ENCODE results near the gene SGPP1. TPM values are rescaled to one million over a fixed set of nuclear protein-coding genes. Genes with fewer than 3 reads are reported as not detected.

Gene SGPP1
- total and polyA plus RNA-seq, 2 donors (not counting 1 experiment from before 2014, with no cell fraction given): 25.8 to 42.1 TPM

- Histone ChIP-seq H3K4me1 (ENCODE audit: control insufficient read depth, extremely low read depth, insufficient read depth, low read length) (no peaks in the 10 kb centered on the region), H3K27ac (ENCODE audit: insufficient read depth, low read length) (no peak overlapping the region), H3K9me3 (ENCODE audit: control insufficient read depth, insufficient read depth, low read depth, low read length) (no peaks in the 10 kb centered on the region), H3K4me2 (ENCODE audit: extremely low read depth, insufficient read depth, low read length) (no peak overlapping the region), H4K20me1 (ENCODE audit: control insufficient read depth, extremely low read depth, insufficient read depth, low read length) (no peaks in the 10 kb centered on the region), H3K9ac (ENCODE audit: insufficient read depth, low read length) (no peak overlapping the region), H3K27me3 (ENCODE audit: control insufficient read depth, insufficient read depth, low read length) (no peaks in the 10 kb centered on the region), H3K4me3 (replicated peaks in 1 of 4; ENCODE audit: control extremely low read depth in 1 of 4, insufficient read depth in 1 of 4, low read depth in 3 of 4, low read length in 4 of 4) (no peak overlapping the region), H3K79me2 (ENCODE audit: control insufficient read depth, insufficient read depth, low read length) (no peaks in the 10 kb centered on the region), H3K36me3 (ENCODE audit: control insufficient read depth, insufficient read depth, low read length) (no peaks in the 10 kb centered on the region), H2AFZ (ENCODE audit: low read length) (no peak overlapping the region)
- no peak for DNase-seq (ENCODE audit: low read depth in 2 of 2)
- TF ChIP-seq EZH2 (IDR thresholded peaks at IDR 0.05; ENCODE audit: low read length, missing control alignments): no peak
- TF ChIP-seq, protein P1, sequence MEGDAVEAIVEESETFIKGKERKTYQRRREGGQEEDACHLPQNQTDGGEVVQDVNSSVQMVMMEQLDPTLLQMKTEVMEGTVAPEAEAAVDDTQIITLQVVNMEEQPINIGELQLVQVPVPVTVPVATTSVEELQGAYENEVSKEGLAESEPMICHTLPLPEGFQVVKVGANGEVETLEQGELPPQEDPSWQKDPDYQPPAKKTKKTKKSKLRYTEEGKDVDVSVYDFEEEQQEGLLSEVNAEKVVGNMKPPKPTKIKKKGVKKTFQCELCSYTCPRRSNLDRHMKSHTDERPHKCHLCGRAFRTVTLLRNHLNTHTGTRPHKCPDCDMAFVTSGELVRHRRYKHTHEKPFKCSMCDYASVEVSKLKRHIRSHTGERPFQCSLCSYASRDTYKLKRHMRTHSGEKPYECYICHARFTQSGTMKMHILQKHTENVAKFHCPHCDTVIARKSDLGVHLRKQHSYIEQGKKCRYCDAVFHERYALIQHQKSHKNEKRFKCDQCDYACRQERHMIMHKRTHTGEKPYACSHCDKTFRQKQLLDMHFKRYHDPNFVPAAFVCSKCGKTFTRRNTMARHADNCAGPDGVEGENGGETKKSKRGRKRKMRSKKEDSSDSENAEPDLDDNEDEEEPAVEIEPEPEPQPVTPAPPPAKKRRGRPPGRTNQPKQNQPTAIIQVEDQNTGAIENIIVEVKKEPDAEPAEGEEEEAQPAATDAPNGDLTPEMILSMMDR (conservative IDR thresholded peaks at IDR 0.05 in 1 of 2, IDR thresholded peaks at IDR 0.05 in 1 of 2; ENCODE audit: low read depth in 1 of 2, low read length in 2 of 2): no peak
These were observed 55.9 kb downstream of the SGPP1 start for GRCh38 chr14:63671987-63672386.

- Histone ChIP-seq H3K36me3 (ENCODE audit: control insufficient read depth, insufficient read depth, low read length) (no peaks in the 10 kb centered on the region), H3K27me3 (ENCODE audit: control insufficient read depth, insufficient read depth, low read length) (no peaks in the 10 kb centered on the region), H4K20me1 (ENCODE audit: control insufficient read depth, extremely low read depth, insufficient read depth, low read length) (no peaks in the 10 kb centered on the region), H3K9me3 (ENCODE audit: control insufficient read depth, insufficient read depth, low read depth, low read length) (no peaks in the 10 kb centered on the region), H3K4me1 (ENCODE audit: control insufficient read depth, extremely low read depth, insufficient read depth, low read length) (no peaks in the 10 kb centered on the region), H3K4me2 (ENCODE audit: extremely low read depth, insufficient read depth, low read length) (no peak overlapping the region), H3K27ac (ENCODE audit: insufficient read depth, low read length) (no peak overlapping the region), H2AFZ (ENCODE audit: low read length) (no peak overlapping the region), H3K4me3 (replicated peaks in 1 of 4; ENCODE audit: control extremely low read depth in 1 of 4, insufficient read depth in 1 of 4, low read depth in 3 of 4, low read length in 4 of 4) (no peak overlapping the region), H3K9ac (ENCODE audit: insufficient read depth, low read length) (no peak overlapping the region), H3K79me2 (ENCODE audit: control insufficient read depth, insufficient read depth, low read length) (no peaks in the 10 kb centered on the region)
- DNase-seq (ENCODE audit: low read depth in 2 of 2): no peak
- no peak for TF ChIP-seq EZH2 (IDR thresholded peaks at IDR 0.05; ENCODE audit: low read length, missing control alignments)
- TF ChIP-seq, protein P1 (conservative IDR thresholded peaks at IDR 0.05 in 1 of 2, IDR thresholded peaks at IDR 0.05 in 1 of 2; ENCODE audit: low read depth in 1 of 2, low read length in 2 of 2): no peak
These were observed 57.2 kb downstream of the SGPP1 start for GRCh38 chr14:63670692-63671091.

DNA sequence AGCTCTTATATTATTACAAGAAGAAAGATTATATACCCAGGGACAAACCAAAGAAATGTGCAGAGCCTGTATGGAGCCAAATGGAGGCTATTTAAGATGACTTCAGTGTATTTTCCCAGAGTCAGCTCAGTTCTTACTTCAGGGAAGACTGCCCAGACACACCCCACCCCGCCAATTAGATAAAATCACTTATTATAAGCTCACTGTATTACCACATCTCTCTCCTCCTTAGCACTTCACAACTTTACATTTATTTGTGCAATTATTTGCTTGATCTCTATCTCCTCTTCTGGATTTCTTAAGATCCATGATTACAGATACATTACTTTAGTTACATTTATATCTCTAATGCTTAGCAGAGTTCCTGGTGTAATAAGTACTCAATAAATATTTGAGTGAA, 61.5 kb downstream of the SGPP1 start:
- Histone ChIP-seq H3K27me3 (ENCODE audit: control insufficient read depth, insufficient read depth, low read length) (no peaks in the 10 kb centered on the region), H3K36me3 (ENCODE audit: control insufficient read depth, insufficient read depth, low read length) (no peaks in the 10 kb centered on the region), H2AFZ (ENCODE audit: low read length) (no peak overlapping the region), H3K79me2 (ENCODE audit: control insufficient read depth, insufficient read depth, low read length) (no peaks in the 10 kb centered on the region), H3K4me1 (ENCODE audit: control insufficient read depth, extremely low read depth, insufficient read depth, low read length) (no peaks in the 10 kb centered on the region), H3K9me3 (ENCODE audit: control insufficient read depth, insufficient read depth, low read depth, low read length) (no peaks in the 10 kb centered on the region), H3K27ac (ENCODE audit: insufficient read depth, low read length) (no peak overlapping the region), H3K9ac (ENCODE audit: insufficient read depth, low read length) (no peak overlapping the region), H3K4me2 (ENCODE audit: extremely low read depth, insufficient read depth, low read length) (no peak overlapping the region), H4K20me1 (ENCODE audit: control insufficient read depth, extremely low read depth, insufficient read depth, low read length) (no peaks in the 10 kb centered on the region), H3K4me3 (replicated peaks in 1 of 4; ENCODE audit: control extremely low read depth in 1 of 4, insufficient read depth in 1 of 4, low read depth in 3 of 4, low read length in 4 of 4) (no peak overlapping the region)
- no peak for TF ChIP-seq EZH2 (IDR thresholded peaks at IDR 0.05; ENCODE audit: low read length, missing control alignments)
- TF ChIP-seq, protein P1 (conservative IDR thresholded peaks at IDR 0.05 in 1 of 2, IDR thresholded peaks at IDR 0.05 in 1 of 2; ENCODE audit: low read depth in 1 of 2, low read length in 2 of 2): no peak
- DNase-seq (ENCODE audit: low read depth in 2 of 2): no peak

All from fibroblast of lung (primary cell).